Stomach (tissue), 9 donors: Measurements from ENCODE around the gene MB. TPM values are rescaled to one million over a fixed set of nuclear protein-coding genes. Genes with fewer than 3 reads are reported as not detected.

Source experiments
- DNase-seq, 2 donors: peaks; one replicate each; pipeline versions ENCODE4 v3.0.0 to v3.0.0-alpha.2; 2013 to 2019
- H3K27ac ChIP-seq, 5 donors: fragments of 200-600 bp in 4 of 5; sonication (generic) in 4 of 5; one replicate each; pipeline ENCODE4 v1.5.1; 2013 to 2019; ENCODE audit warnings: mild to moderate bottlenecking in 1 of 5, moderate library complexity in 1 of 5
- H3K27me3 ChIP-seq, 3 donors: fragments of 200-600 bp; sonication (generic); one replicate each; pipeline ENCODE4 v1.5.1; 2017 to 2019; ENCODE audit warnings: mixed run types in 1 of 3
- H3K36me3 ChIP-seq, 4 donors: fragments of 200-600 bp; sonication (generic); 1 replicate in 3 of 4; 2 replicates in 1 of 4; pipeline ENCODE4 v1.5.1; 2016 to 2019
- H3K4me1 ChIP-seq, 4 donors: fragments of 200-600 bp; sonication (generic); one replicate each; pipeline ENCODE4 v1.5.1; 2016 to 2019
- H3K4me3 ChIP-seq, 4 donors: fragments of 200-600 bp; sonication (generic) in 3 of 4; one replicate each; pipeline ENCODE4 v1.5.1; 2016 to 2019; ENCODE audit warnings: mild to moderate bottlenecking in 1 of 4
- H3K9me3 ChIP-seq, 4 donors: fragments of 200-600 bp; sonication (generic); one replicate each; pipeline ENCODE4 v1.5.1; 2016 to 2019
- CTCF ChIP-seq, 7 experiments: fragments of 450-650 bp in 4 of 7; fragments of 200-600 bp in 3 of 7; sonication (generic) in 3 of 7; IDR thresholded peaks; one replicate each; pipeline ENCODE4 v1.5.1; 2016 to 2019; ENCODE audit warnings: antibody characterized with exemption in 7 of 7, control low read depth in 2 of 7, mild to moderate bottlenecking in 1 of 7
- EP300 ChIP-seq: sonication (generic); formaldehyde crosslinking; IDR thresholded peaks from one replicate; pipeline ENCODE4 v1.6.1; 2017; ENCODE audit warnings: antibody characterized with exemption
- POLR2A ChIP-seq, 4 donors: fragments of 450-650 bp; IDR thresholded peaks; one replicate each; pipeline ENCODE4 v1.6.1; 2016; ENCODE audit warnings: antibody characterized with exemption in 4 of 4, control low read depth in 2 of 4, mild to moderate bottlenecking in 1 of 4, moderate library complexity in 1 of 4
- POLR2AphosphoS5 ChIP-seq, 3 donors: sonication (generic); formaldehyde crosslinking; IDR thresholded peaks; one replicate each; pipeline ENCODE4 v1.6.1; 2016; ENCODE audit warnings: antibody characterized with exemption in 3 of 3
- WGBS, 5 donors: extraction: QIAGEN DNeasy Blood & Tissue Kit in 3 of 5; methylation state at CpG; one replicate each; pipeline versions ENCODE4 v1.1.5 to v1.1.7; 2013 to 2018; 5-methylcytosine and 5-hydroxymethylcytosine counted together
- intact Hi-C: fragments of 100-400 bp; cut with DNase I; formaldehyde crosslinking; loops from one replicate; pipeline ENCODE4 v1.15.1; 2023; ENCODE audit warnings: low total_unique reads
- polyA plus RNA-seq, 3 donors: library from polyadenylated mRNA; stranded (reverse); fragments of 200-250 nt; gene quantifications; one replicate each; pipeline ENCODE4 v1.2.3, GENCODE V29; 2013
- total RNA-seq, 5 donors: library from RNA; depleted of rRNA; stranded (reverse); fragments of >200 nt; gene quantifications; one replicate each; pipeline versions ENCODE4 v1.1.0 to v1.2.3, GENCODE V29; 2014 to 2016
- donor health status: healthy with polysubstance abuse.
- donor health status: Bipolar disorder and iron deficiency.
- donor health status: healthy.

The MB gene
- total and polyA plus RNA-seq, 8 donors: 0.87 to 29.5 (median 2.2) TPM; not detected in 3

GRCh38 chr22:35589071-35589755 is 27.9 kb downstream of the MB start:
- no peaks in the 10 kb centered on the region for H3K36me3 ChIP-seq
- H3K4me3 ChIP-seq: no peak overlapping the region
- H3K9me3 ChIP-seq: peaks cover 0 to 5% (median 0%) of the 10 kb centered on the region in 4 donors
- intact Hi-C loops: no loop called here
- WGBS, 5 donors: 69 to 93% (median 79%) methylated on average over 6 to 11 of the region's 11 CpGs
- no peak overlapping the region for H3K27ac ChIP-seq
- no peaks in the 10 kb centered on the region for H3K27me3 ChIP-seq
- TF ChIP-seq EP300 (no peak), POLR2A (IDR thresholded peaks at IDR 0.05) (no peak), POLR2AphosphoS5 (IDR thresholded peaks at IDR 0.05) (no peak), CTCF (IDR thresholded peaks at IDR 0.05) (no peak)
- DNase-seq: no peak
- peaks cover 0 to 31% (median 4%) of the 10 kb centered on the region in 4 donors for H3K4me1 ChIP-seq

GRCh38 chr22:35587896-35588295 is 29.2 kb downstream of the MB start:
- no peaks in the 10 kb centered on the region for H3K27me3 ChIP-seq
- WGBS, 5 donors: 64 to 74% (median 69%) methylated on average over 2 to 5 of the region's 5 CpGs
- H3K36me3 ChIP-seq: no peaks in the 10 kb centered on the region
- no peak overlapping the region for H3K4me3 ChIP-seq
- no peak for TF ChIP-seq EP300
- TF ChIP-seq POLR2A (IDR thresholded peaks at IDR 0.05): no peak
- TF ChIP-seq CTCF (IDR thresholded peaks at IDR 0.05): no peak
- TF ChIP-seq POLR2AphosphoS5 (IDR thresholded peaks at IDR 0.05): no peak
- intact Hi-C loops: no loop called here
- H3K9me3 ChIP-seq: peaks cover 0 to 5% (median 0%) of the 10 kb centered on the region in 4 donors
- peaks cover 0 to 24% (median 2%) of the 10 kb centered on the region in 4 donors for H3K4me1 ChIP-seq
- H3K27ac ChIP-seq: peak overlapping the region in 2 of 5 donors; percentile 33 to 58
- DNase-seq: no peak

GRCh38 chr22:35587447-35587870 is 29.7 kb downstream of the MB start:
- H3K4me3 ChIP-seq: no peak overlapping the region
- WGBS, 5 donors: 32 to 65% (median 46%) methylated on average over 4 to 6 of the region's 6 CpGs
- no peaks in the 10 kb centered on the region for H3K27me3 ChIP-seq
- peaks cover 0 to 24% (median 4%) of the 10 kb centered on the region in 4 donors for H3K4me1 ChIP-seq
- DNase-seq: peak; percentile 53 to 71
- H3K36me3 ChIP-seq: no peaks in the 10 kb centered on the region
- H3K9me3 ChIP-seq: peaks cover 0 to 5% (median 0%) of the 10 kb centered on the region in 4 donors
- peak; percentile 14 to 70 (median 38) for TF ChIP-seq POLR2AphosphoS5 (IDR thresholded peaks at IDR 0.05)
- TF ChIP-seq CTCF (IDR thresholded peaks at IDR 0.05): no peak
- peak overlapping the region in 1 of 5 donors; percentile 58 for H3K27ac ChIP-seq
- intact Hi-C loops: no loop called here

GRCh38 chr22:35586771-35587170 is 30.4 kb downstream of the MB start:
- Histone ChIP-seq H3K27ac (no peak overlapping the region), H3K27me3 (no peaks in the 10 kb centered on the region), H3K4me3 (no peak overlapping the region), H3K4me1 (peaks cover 0 to 18% (median 4%) of the 10 kb centered on the region in 4 donors), H3K9me3 (peaks cover 0 to 5% (median 0%) of the 10 kb centered on the region in 4 donors), H3K36me3 (no peaks in the 10 kb centered on the region)
- DNase-seq: no peak
- intact Hi-C loops: no loop called here
- TF ChIP-seq EP300 (no peak), POLR2A (IDR thresholded peaks at IDR 0.05) (no peak), POLR2AphosphoS5 (IDR thresholded peaks at IDR 0.05) (no peak), CTCF (IDR thresholded peaks at IDR 0.05) (no peak)
